ENCODE measurements around the gene ZBTB38.

The ZBTB38 gene

DNA sequence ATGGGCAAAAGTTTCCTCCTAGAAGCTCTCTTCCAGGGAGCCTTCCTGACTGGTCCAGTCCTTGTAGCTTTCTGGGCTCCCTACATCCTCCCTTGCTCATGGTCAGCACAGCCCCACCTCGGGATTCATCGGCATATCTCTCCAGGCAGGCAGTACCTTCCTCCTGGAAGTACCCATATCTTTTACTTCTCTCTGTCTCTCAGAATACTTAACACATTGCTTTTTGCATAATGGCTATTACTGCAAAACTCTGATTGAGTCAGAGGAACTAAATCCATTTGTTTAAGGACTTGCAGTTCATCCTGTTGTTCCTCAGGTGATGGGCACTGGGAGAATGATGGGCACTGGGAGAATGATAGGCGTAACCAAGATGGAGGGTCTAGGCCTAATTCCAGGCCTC lies 13.8 kb upstream of the ZBTB38 start:
- no peak for TF ChIP-seq ZFX (IDR thresholded peaks at IDR 0.05)
- TF ChIP-seq, protein P1, sequence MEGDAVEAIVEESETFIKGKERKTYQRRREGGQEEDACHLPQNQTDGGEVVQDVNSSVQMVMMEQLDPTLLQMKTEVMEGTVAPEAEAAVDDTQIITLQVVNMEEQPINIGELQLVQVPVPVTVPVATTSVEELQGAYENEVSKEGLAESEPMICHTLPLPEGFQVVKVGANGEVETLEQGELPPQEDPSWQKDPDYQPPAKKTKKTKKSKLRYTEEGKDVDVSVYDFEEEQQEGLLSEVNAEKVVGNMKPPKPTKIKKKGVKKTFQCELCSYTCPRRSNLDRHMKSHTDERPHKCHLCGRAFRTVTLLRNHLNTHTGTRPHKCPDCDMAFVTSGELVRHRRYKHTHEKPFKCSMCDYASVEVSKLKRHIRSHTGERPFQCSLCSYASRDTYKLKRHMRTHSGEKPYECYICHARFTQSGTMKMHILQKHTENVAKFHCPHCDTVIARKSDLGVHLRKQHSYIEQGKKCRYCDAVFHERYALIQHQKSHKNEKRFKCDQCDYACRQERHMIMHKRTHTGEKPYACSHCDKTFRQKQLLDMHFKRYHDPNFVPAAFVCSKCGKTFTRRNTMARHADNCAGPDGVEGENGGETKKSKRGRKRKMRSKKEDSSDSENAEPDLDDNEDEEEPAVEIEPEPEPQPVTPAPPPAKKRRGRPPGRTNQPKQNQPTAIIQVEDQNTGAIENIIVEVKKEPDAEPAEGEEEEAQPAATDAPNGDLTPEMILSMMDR (conservative IDR thresholded peaks at IDR 0.05): no peak
- no peak overlapping the region for H3K27ac ChIP-seq

DNA sequence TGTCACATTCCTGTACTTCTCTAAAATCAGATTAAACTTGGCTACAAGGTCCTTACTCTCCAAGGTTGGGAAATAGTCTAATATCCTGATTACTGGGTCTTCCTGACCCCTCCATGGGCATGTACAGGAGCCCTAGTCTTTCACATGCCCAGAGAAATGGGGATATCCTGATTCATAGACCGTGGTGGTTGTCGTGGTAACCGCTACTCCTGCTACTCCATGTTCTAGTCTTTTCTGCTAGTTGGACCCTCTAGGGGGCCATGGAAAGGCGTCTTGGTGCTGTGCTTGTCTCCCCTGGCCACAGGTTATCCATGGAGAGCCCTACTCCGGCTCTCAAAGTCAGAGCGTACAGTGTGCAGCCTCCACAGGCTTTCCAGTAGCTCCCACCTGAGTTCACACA lies 13.1 kb upstream of the ZBTB38 start:
- TF ChIP-seq, protein P1 (conservative IDR thresholded peaks at IDR 0.05): no peak
- no peak for TF ChIP-seq ZFX (IDR thresholded peaks at IDR 0.05)
- H3K27ac ChIP-seq: no peak overlapping the region

DNA sequence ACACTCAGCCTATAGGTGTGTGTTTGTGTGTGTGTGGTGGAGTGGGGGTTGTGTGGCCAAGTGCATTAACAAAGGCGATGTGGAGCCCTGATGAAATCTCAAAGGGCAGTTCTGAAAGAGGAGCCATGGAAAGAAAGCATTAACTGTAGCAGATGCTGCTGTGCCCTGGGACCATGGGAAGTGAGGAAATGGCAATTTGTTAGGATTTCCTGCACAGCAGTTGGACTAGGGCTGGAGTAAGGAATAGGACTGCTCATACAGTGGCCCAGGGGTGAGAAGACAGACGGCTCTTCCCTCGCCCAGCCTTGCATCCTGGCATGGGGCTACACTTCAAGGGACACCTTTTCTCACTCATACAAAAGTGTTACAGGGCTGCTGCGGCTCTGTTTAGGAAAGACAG lies 12.3 kb upstream of the ZBTB38 start:
- TF ChIP-seq, protein P1 (conservative IDR thresholded peaks at IDR 0.05): no peak
- no peak for TF ChIP-seq ZFX (IDR thresholded peaks at IDR 0.05)

DNA sequence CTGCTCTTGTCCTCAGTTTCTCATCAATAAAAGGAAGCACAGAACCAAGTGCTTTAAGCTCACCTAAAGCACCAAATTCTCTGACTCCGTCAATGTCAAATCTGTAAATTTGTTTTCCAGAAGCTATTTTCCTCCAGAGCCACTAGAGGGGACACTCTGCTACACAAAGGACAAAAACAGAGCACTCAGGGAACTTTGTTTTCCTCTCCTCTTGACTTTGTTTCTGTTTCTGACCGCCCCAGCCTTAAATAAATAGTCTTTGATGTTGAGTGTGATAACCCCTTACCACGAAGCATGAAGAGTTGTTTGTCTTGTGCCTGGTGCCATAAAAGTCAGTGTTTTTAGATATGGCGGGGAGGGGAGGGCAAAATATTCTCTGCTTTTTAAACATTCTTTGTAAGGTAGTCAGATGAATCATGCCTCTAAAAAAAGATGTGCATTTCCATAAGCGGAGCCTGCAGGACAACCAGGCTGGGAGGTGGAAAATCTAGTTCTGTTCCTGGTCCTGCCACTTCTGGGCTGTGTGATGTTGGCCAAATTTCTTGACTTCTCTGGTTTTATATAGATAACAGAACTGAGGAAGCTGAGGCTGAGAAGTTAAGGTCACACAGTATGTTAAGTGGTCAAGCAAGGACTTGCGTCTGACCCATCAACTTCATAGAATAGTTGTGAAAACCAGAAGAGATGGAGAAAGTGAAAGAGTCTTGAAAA lies 7.3 kb upstream of the ZBTB38 start:
- no peak overlapping the region for H3K27ac ChIP-seq

More for the DNA sequence above, 12.3 kb upstream of the ZBTB38 start:
- no peak overlapping the region for H3K27ac ChIP-seq

DNA sequence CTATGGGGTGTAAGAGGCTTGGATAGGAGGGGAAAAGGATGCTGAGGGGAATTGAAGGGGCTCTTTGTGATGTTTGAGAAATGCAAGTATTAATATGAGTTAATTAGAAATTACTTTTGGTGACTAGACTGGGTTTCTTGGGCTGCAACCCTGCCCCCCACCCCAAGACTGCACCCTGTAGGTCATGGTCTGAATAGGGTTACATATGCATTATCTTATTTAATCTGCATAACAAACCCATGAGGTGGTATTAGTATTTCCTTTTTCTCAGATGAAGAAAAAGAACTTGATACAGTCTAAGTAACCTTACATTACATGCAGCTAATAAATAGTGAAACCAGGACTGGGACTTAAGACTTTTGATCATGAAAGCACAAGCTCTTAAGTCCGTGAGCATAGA lies 5.6 kb upstream of the ZBTB38 start:
- no peak overlapping the region for H3K27ac ChIP-seq
- TF ChIP-seq, protein P1 (conservative IDR thresholded peaks at IDR 0.05): no peak
- TF ChIP-seq ZFX (IDR thresholded peaks at IDR 0.05): no peak

More for the DNA sequence above, 7.3 kb upstream of the ZBTB38 start:
- TF ChIP-seq ZFX (IDR thresholded peaks at IDR 0.05): no peak
- TF ChIP-seq, protein P1 (conservative IDR thresholded peaks at IDR 0.05): peak; percentile 96

DNA sequence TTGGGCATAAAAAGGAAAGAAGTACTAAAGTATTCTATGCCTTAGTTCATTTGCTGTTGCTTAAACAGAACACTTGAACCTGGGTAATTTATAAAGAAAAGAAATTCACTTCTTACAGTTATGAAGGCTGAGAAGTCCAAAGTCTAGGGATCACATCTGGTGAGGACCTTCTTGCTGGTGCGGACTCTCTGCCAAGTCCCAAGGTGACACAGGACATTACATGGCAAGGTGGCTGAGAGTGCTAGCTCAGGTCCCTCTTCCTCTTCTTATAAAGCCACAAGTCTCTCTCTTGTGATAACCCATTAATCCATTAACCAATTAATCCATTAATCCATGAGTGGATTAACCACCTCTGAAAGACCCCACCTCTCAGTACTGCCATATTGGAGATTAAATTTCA lies 3.1 kb upstream of the ZBTB38 start:
- no peak overlapping the region for H3K27ac ChIP-seq
- TF ChIP-seq, protein P1 (conservative IDR thresholded peaks at IDR 0.05): no peak
- TF ChIP-seq ZFX (IDR thresholded peaks at IDR 0.05): no peak

DNA sequence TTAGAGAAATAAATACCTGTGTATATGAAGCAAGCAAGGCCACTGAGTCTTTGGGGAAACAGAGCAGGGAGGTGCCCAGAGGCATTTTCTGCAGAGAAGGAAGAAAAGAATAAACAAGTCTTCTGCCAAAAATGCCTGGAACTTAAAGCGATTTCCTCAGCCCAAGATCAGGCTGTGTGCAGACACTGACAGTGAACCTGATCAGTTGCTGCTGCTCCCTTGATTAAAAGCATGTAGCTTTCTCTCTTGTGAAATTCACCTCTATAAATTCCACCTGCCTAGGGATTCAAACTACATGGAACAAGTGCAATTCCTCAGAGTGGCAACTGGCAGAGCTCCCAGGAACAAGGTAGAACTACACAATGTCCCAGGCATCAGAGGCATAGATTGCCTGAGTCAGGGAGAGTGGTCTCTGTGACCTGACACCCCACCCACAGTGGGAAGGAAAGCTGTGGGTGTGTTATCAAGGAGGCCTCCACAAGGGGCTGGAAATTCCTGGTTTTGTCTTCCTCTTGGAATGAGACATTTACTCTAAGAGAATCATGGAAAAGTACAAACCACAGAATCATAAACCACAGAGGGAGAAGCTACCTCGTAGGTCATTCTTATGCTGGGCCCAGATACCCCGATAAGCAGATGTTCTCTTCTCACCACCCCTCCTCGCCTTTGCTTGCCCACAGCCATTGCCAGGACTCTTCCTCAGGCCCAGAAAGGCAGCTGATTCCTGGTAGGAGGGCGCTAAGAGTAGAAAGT lies 1.8 kb upstream of the ZBTB38 start:
- TF ChIP-seq ZFX (IDR thresholded peaks at IDR 0.05): no peak
- TF ChIP-seq, protein P1 (conservative IDR thresholded peaks at IDR 0.05): no peak
- H3K27ac ChIP-seq: peak overlapping the region; percentile 34
